Keratinocyte (primary cell): Measurements from ENCODE around the gene RAB1B.

Experiments used
- CTCF ChIP-seq, 3 experiments: IDR thresholded peaks in 1 of 3; conservative IDR thresholded peaks in 1 of 3; optimal IDR thresholded peaks in 1 of 3; 2 replicates in 2 of 3; 3 replicates in 1 of 3; pipeline versions ENCODE3 to v1.5.1; 2011; ENCODE audit warnings: low read length in 3 of 3, mild to moderate bottlenecking in 3 of 3, moderate library complexity in 2 of 3, control low read depth in 1 of 3, inconsistent platforms in 1 of 3; ENCODE audit not compliant: insufficient read depth in 2 of 3; ENCODE audit errors: extremely low read depth in 1 of 3
- EZH2 ChIP-seq: IDR thresholded peaks from one replicate; pipeline ENCODE4 v1.6.1; 2012; ENCODE audit warnings: inconsistent platforms, mild to moderate bottlenecking, low read length, moderate library complexity

- no peak for TF ChIP-seq CTCF (optimal IDR thresholded peaks at IDR 0.05 in 1 of 3, IDR thresholded peaks at IDR 0.05 in 1 of 3, conservative IDR thresholded peaks at IDR 0.05 in 1 of 3; ENCODE audit: extremely low read depth in 1 of 3, insufficient read depth in 2 of 3, low read length in 3 of 3)
- no peak for TF ChIP-seq EZH2
Measured at GRCh38 chr11:66233301-66233700, 35.1 kb upstream of the RAB1B start.
